ENCODE data around the gene NKX2-1.

Gene NKX2-1

GRCh38 chr14:36524874-36525745 is 5.1 kb upstream of the NKX2-1 start:
- TF ChIP-seq SIN3A (IDR thresholded peaks at IDR 0.05; ENCODE audit: borderline replicate concordance, insufficient read depth, low read length), result no peak
- TF ChIP-seq TAF1 (IDR thresholded peaks at IDR 0.05; ENCODE audit: borderline replicate concordance, insufficient read depth, low read length), result no peak
- no peak for TF ChIP-seq FOXP2 (optimal IDR thresholded peaks at IDR 0.05; ENCODE audit: borderline replicate concordance, extremely low read depth, extremely low read length, insufficient read depth)
- no peak for TF ChIP-seq REST (IDR thresholded peaks at IDR 0.05; ENCODE audit: insufficient read depth in 1 of 2, low read depth in 2 of 2, low read length in 2 of 2)
- TF ChIP-seq POLR2AphosphoS5 (IDR thresholded peaks at IDR 0.05; ENCODE audit: low read depth, low read length), result no peak

- no peak for TF ChIP-seq FOXP2 (optimal IDR thresholded peaks at IDR 0.05; ENCODE audit: borderline replicate concordance, extremely low read depth, extremely low read length, insufficient read depth)
Observed at GRCh38 chr14:36524220-36524837, 4.3 kb upstream of the NKX2-1 start.

- TF ChIP-seq FOXP2 (optimal IDR thresholded peaks at IDR 0.05; ENCODE audit: borderline replicate concordance, extremely low read depth, extremely low read length, insufficient read depth) (no peak), SIN3A (IDR thresholded peaks at IDR 0.05; ENCODE audit: borderline replicate concordance, insufficient read depth, low read length) (no peak), REST (IDR thresholded peaks at IDR 0.05; ENCODE audit: insufficient read depth in 1 of 2, low read depth in 2 of 2, low read length in 2 of 2) (no peak), TAF1 (IDR thresholded peaks at IDR 0.05; ENCODE audit: borderline replicate concordance, insufficient read depth, low read length) (no peak), POLR2AphosphoS5 (IDR thresholded peaks at IDR 0.05; ENCODE audit: low read depth, low read length) (no peak)
Observed at GRCh38 chr14:36522972-36523715, 3.1 kb upstream of the NKX2-1 start.

GRCh38 chr14:36522347-36522971 is 2.4 kb upstream of the NKX2-1 start:
- TF ChIP-seq FOXP2 (optimal IDR thresholded peaks at IDR 0.05; ENCODE audit: borderline replicate concordance, extremely low read depth, extremely low read length, insufficient read depth) (no peak), SIN3A (IDR thresholded peaks at IDR 0.05; ENCODE audit: borderline replicate concordance, insufficient read depth, low read length) (no peak), TAF1 (IDR thresholded peaks at IDR 0.05; ENCODE audit: borderline replicate concordance, insufficient read depth, low read length) (no peak), REST (IDR thresholded peaks at IDR 0.05; ENCODE audit: insufficient read depth in 1 of 2, low read depth in 2 of 2, low read length in 2 of 2) (no peak), POLR2AphosphoS5 (IDR thresholded peaks at IDR 0.05; ENCODE audit: low read depth, low read length) (no peak)

Measured in PFSK-1 (cell line).